WTC11 (cell line): ENCODE results near the gene NXN.

Experiments used
- CBFB ChIP-seq: sonication (generic); formaldehyde crosslinking; IDR thresholded peaks from 2 replicates; pipeline ENCODE4 v1.8.1; 2022; ENCODE audit warnings: mild to moderate bottlenecking, low read depth, missing genetic modification reagents
- ESRRA ChIP-seq: sonication (generic); formaldehyde crosslinking; IDR thresholded peaks from 2 replicates; pipeline ENCODE4 v1.8.1; 2022; ENCODE audit warnings: mild to moderate bottlenecking, missing genetic modification reagents, borderline replicate concordance
- SOX15 ChIP-seq: fragments of 250-450 bp; sonication (Bioruptor Pico); IDR thresholded peaks from 2 replicates; pipeline ENCODE4 v1.9.0; 2021; ENCODE audit warnings: mild to moderate bottlenecking
- TEAD4 ChIP-seq: sonication (generic); formaldehyde crosslinking; IDR thresholded peaks from 2 replicates; pipeline ENCODE4 v1.8.0; 2022; ENCODE audit warnings: mild to moderate bottlenecking, missing genetic modification reagents
- ZBTB21 ChIP-seq: sonication (generic); formaldehyde crosslinking; IDR thresholded peaks from 2 replicates; pipeline ENCODE4 v1.8.1; 2023; ENCODE audit warnings: mild to moderate bottlenecking, missing genetic modification reagents, borderline replicate concordance
- TF ChIP-seq, protein P1 (sequence below): fragments of 200-600 bp; IDR thresholded peaks from 2 replicates; pipeline ENCODE4 v1.8.0; 2022; ENCODE audit warnings: antibody characterized with exemption
- TF ChIP-seq, protein P2 (sequence below): sonication (generic); formaldehyde crosslinking; IDR thresholded peaks from 2 replicates; pipeline ENCODE4 v1.8.1; 2023; ENCODE audit warnings: mild to moderate bottlenecking, missing genetic modification reagents

DNA sequence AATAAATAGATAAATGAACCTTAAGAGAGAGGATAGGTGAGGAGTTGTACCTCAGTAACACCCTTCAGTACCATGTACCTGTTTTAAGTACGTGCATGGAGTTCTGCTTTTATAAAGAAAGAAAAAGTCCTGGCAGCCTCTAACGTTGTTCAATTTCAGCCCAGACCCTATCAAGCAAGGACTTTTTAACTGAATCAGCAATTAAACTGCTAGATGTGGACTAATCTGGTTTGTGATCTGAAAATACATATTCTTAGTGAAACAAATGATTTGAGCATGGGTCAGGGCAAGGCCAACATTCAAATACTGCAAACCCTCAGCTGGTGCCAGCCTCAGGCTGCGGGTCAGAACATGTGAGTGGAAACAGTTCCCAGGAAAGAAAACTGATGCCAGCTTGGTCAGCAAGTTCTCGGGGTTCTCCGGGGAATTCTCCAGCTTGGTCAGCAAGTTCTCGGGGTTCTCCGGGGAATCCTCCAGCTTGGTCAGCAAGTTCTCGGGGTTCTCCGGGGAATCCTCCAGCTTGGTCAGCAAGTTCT, 112.9 kb downstream of the NXN start:
- TF ChIP-seq, protein P1, sequence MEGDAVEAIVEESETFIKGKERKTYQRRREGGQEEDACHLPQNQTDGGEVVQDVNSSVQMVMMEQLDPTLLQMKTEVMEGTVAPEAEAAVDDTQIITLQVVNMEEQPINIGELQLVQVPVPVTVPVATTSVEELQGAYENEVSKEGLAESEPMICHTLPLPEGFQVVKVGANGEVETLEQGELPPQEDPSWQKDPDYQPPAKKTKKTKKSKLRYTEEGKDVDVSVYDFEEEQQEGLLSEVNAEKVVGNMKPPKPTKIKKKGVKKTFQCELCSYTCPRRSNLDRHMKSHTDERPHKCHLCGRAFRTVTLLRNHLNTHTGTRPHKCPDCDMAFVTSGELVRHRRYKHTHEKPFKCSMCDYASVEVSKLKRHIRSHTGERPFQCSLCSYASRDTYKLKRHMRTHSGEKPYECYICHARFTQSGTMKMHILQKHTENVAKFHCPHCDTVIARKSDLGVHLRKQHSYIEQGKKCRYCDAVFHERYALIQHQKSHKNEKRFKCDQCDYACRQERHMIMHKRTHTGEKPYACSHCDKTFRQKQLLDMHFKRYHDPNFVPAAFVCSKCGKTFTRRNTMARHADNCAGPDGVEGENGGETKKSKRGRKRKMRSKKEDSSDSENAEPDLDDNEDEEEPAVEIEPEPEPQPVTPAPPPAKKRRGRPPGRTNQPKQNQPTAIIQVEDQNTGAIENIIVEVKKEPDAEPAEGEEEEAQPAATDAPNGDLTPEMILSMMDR: no peak
- no peak for TF ChIP-seq SOX15
- TF ChIP-seq ESRRA (CRISPR knock-in tag): no peak
- TF ChIP-seq TEAD4 (CRISPR knock-in tag): no peak
- TF ChIP-seq CBFB: no peak
- TF ChIP-seq, protein P2, sequence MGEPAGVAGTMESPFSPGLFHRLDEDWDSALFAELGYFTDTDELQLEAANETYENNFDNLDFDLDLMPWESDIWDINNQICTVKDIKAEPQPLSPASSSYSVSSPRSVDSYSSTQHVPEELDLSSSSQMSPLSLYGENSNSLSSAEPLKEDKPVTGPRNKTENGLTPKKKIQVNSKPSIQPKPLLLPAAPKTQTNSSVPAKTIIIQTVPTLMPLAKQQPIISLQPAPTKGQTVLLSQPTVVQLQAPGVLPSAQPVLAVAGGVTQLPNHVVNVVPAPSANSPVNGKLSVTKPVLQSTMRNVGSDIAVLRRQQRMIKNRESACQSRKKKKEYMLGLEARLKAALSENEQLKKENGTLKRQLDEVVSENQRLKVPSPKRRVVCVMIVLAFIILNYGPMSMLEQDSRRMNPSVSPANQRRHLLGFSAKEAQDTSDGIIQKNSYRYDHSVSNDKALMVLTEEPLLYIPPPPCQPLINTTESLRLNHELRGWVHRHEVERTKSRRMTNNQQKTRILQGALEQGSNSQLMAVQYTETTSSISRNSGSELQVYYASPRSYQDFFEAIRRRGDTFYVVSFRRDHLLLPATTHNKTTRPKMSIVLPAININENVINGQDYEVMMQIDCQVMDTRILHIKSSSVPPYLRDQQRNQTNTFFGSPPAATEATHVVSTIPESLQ (CRISPR knock-in tag): no peak
- TF ChIP-seq ZBTB21 (CRISPR knock-in tag): no peak
